ENCODE measurements around the gene KLF13. TPM values are rescaled to one million over a fixed set of nuclear protein-coding genes. Genes with fewer than 3 reads are reported as not detected.

Gene KLF13
- total RNA-seq: 10 to 100 TPM; 49.7 to 67.5 (median 62.3) TPM

GRCh38 chr15:31326156-31326874, at the start of gene KLF13:
Gene KLF13, plus strand, starts transcription at chr15:31326835. Its CDS starts 378 bp downstream, at chr15:31327213.
- DNase-seq (ENCODE audit: low spot score) (peak; percentile 89), ATAC-seq (ENCODE audit: low FRiP score) (peak; percentile 94)
- TF ChIP-seq, protein P1, sequence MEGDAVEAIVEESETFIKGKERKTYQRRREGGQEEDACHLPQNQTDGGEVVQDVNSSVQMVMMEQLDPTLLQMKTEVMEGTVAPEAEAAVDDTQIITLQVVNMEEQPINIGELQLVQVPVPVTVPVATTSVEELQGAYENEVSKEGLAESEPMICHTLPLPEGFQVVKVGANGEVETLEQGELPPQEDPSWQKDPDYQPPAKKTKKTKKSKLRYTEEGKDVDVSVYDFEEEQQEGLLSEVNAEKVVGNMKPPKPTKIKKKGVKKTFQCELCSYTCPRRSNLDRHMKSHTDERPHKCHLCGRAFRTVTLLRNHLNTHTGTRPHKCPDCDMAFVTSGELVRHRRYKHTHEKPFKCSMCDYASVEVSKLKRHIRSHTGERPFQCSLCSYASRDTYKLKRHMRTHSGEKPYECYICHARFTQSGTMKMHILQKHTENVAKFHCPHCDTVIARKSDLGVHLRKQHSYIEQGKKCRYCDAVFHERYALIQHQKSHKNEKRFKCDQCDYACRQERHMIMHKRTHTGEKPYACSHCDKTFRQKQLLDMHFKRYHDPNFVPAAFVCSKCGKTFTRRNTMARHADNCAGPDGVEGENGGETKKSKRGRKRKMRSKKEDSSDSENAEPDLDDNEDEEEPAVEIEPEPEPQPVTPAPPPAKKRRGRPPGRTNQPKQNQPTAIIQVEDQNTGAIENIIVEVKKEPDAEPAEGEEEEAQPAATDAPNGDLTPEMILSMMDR (IDR thresholded peaks at IDR 0.05): no peak

DNA sequence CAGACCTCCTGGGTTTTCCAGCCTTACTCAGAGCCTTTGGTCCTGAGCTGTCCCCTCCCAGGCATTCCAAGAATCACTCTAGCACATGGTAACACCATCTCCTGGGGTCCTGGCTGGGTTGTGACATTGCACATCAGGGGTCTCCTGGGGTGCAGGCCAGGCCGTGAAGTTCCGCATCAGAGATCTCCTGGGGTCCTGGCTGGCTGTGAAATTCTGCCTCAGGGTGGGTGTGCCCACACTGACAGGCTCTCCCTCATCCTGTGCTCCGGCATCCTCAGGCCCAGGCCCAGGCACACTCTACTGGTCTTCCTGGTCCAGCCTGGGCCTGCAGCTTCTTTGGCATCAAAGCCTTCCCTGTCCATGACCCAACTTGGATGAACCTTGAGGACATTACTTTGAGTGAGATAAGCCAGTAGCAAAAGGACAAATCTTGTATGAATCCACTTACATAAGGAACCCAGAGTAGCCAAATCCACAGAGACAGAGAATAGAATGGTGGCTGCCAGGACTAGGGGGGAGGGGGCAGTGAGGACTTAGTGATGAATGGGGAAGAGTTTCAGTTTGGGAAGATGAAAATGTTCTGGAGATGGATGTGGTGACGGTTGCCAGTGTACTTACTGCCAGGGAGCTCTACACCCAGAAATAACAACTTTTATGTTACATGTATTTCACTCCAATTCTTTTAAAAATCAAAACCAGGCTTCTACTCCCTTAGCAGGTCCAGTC, 49.1 kb upstream of the KLF13 start:
- DNase-seq (ENCODE audit: low spot score) (peak; percentile 6), ATAC-seq (ENCODE audit: low FRiP score) (no peak)
- TF ChIP-seq, protein P1 (IDR thresholded peaks at IDR 0.05): no peak

DNA sequence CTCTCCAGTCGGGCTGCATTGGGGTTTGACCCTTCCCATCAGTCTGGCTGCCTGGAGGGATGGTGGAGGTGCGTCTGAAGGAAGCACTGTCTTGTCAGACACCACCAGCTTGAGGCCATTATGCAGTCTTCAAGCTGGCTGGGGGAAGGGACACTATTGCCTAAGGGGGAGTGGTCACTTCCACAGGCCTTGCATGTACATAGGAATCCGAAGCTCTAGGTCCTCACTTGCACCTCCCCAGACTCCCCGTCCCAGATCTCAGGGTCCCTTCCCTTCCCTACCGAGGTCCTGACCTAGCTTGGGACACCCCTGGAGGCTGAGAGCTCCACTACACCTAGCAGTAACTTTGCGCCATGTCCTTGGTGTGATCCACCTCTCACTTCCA, 48.6 kb upstream of the KLF13 start:
- DNase-seq (ENCODE audit: low spot score) (peak; percentile 11), ATAC-seq (ENCODE audit: low FRiP score) (no peak)
- TF ChIP-seq, protein P1 (IDR thresholded peaks at IDR 0.05): no peak

GRCh38 chr15:31278544-31279220, 48.0 kb upstream of the KLF13 start:
- peak; percentile 11 for ATAC-seq (ENCODE audit: low FRiP score)
- peak; percentile 0 for DNase-seq (ENCODE audit: low spot score)
- TF ChIP-seq, protein P1 (IDR thresholded peaks at IDR 0.05): no peak

- DNase-seq (ENCODE audit: low spot score): peak; percentile 19
- ATAC-seq (ENCODE audit: low FRiP score): no peak
- TF ChIP-seq, protein P1 (IDR thresholded peaks at IDR 0.05): no peak
These were observed 47.2 kb upstream of the KLF13 start for GRCh38 chr15:31279221-31280045.

DNA sequence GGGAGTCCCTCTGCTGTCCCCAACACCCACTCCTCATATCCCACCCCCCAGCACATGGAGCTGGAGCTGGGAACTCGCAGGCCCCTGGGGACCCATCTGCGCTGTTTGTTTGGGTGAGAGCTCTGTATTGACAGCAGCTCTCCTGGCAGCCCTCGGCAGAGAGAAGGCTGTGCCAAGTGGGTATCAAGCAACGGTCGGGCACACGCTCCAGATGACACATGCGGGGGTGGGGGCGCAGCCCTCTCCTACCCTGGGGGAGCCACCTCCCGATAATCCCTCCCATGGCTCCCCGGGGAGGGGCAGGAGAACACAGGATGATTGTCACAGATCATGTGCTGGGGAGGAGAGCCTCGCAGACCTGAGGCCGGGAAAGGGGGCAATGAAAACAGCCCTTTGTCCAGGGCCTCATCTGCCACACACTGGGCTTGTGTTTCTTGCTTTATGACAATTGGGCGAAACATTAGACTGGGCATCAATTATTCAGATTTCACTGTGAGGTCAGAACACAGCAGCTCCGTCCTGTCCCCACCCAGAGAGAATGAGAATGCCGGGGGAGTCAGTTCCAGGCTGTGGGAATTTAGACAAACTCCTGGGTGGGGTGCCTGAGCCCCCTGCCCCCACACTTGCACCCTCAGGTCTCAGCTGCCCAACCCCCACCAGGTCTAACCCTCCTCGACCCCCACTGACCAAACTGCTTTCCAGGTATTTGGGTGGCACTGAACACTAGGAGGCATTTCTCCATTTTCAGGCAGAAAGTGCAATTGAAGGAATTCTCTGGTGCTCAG, 46.4 kb upstream of the KLF13 start:
- ATAC-seq (ENCODE audit: low FRiP score): no peak
- TF ChIP-seq, protein P1 (IDR thresholded peaks at IDR 0.05): no peak
- peak; percentile 20 for DNase-seq (ENCODE audit: low spot score)
